Central memory CD8-positive, alpha-beta T cell (primary cell): ENCODE measurements around the gene ZFHX3.

Experiments
- ATAC-seq: fragments of 150-1000 bp; cut with Tn5 transposase; replicated peaks from 2 replicates; pipeline ENCODE4 v1.10.0; 2022; ENCODE audit warnings: mild to moderate bottlenecking, moderate FRiP score, moderate number of reproducible peaks; ENCODE audit not compliant: poor library complexity, severe bottlenecking; ENCODE audit errors: extremely low read depth
- DNase-seq, 2 donors: peaks; one replicate each; pipeline ENCODE4 v3.0.0; 2021; ENCODE audit warnings: low spot score in 2 of 2
- H3K27ac Mint-ChIP-seq: one replicate; pipeline ENCODE4 v1.8.0; 2022; ENCODE audit warnings: low read depth, mild to moderate bottlenecking, moderate library complexity, mixed read lengths
- H3K27me3 Mint-ChIP-seq: one replicate; pipeline ENCODE4 v1.8.0; 2022; ENCODE audit warnings: mixed read lengths
- H3K36me3 Mint-ChIP-seq: one replicate; pipeline ENCODE4 v1.8.0; 2022; ENCODE audit warnings: mild to moderate bottlenecking, moderate library complexity, mixed read lengths; ENCODE audit not compliant: insufficient read depth
- H3K4me1 Mint-ChIP-seq: one replicate; pipeline ENCODE4 v1.8.0; 2022; ENCODE audit warnings: mixed read lengths
- H3K4me3 Mint-ChIP-seq: one replicate; pipeline ENCODE4 v1.8.0; 2022; ENCODE audit warnings: mild to moderate bottlenecking, moderate library complexity, mixed read lengths
- H3K9me3 Mint-ChIP-seq: one replicate; pipeline ENCODE4 v1.8.0; 2022; ENCODE audit warnings: mixed read lengths

Gene ZFHX3

GRCh38 chr16:72744076-72744793 is 303.7 kb downstream of the ZFHX3 start:
- DNase-seq = no peak
- Mint-ChIP-seq H3K27ac (no peak overlapping the region), H3K4me1 (no peaks in the 10 kb centered on the region), H3K27me3 (no peaks in the 10 kb centered on the region), H3K9me3 (no peaks in the 10 kb centered on the region), H3K36me3 (no peaks in the 10 kb centered on the region), H3K4me3 (no peak overlapping the region)
- ATAC-seq = no peak

- Mint-ChIP-seq H3K27ac (no peak overlapping the region), H3K27me3 (no peaks in the 10 kb centered on the region), H3K4me3 (no peak overlapping the region), H3K9me3 (no peaks in the 10 kb centered on the region), H3K36me3 (no peaks in the 10 kb centered on the region), H3K4me1 (no peaks in the 10 kb centered on the region)
- no peak for ATAC-seq
- no peak for DNase-seq
Measured at GRCh38 chr16:72743011-72743761, 304.7 kb downstream of the ZFHX3 start.

- no peak overlapping the region for H3K27ac Mint-ChIP-seq
- no peaks in the 10 kb centered on the region for H3K36me3 Mint-ChIP-seq
Measured at GRCh38 chr16:72740347-72740746, 307.6 kb downstream of the ZFHX3 start.

GRCh38 chr16:72739577-72739976 is 308.4 kb downstream of the ZFHX3 start:
- ATAC-seq = no peak
- Mint-ChIP-seq H3K36me3 (no peaks in the 10 kb centered on the region), H3K4me3 (no peak overlapping the region), H3K9me3 (peaks cover 7% of the 10 kb centered on the region), H3K4me1 (no peaks in the 10 kb centered on the region), H3K27me3 (peaks cover 8% of the 10 kb centered on the region), H3K27ac (no peak overlapping the region)
- no peak for DNase-seq

More at GRCh38 chr16:72740347-72740746, 307.6 kb downstream of the ZFHX3 start:
- Mint-ChIP-seq H3K4me1 (no peaks in the 10 kb centered on the region), H3K9me3 (no peaks in the 10 kb centered on the region), H3K27me3 (peaks cover under 1% of the 10 kb centered on the region), H3K4me3 (no peak overlapping the region)
- DNase-seq (no peak), ATAC-seq (no peak)

- DNase-seq (no peak), ATAC-seq (no peak)
- H3K4me3 Mint-ChIP-seq = no peak overlapping the region
- H3K36me3 Mint-ChIP-seq = no peaks in the 10 kb centered on the region
- H3K27ac Mint-ChIP-seq = no peak overlapping the region
- H3K4me1 Mint-ChIP-seq = no peaks in the 10 kb centered on the region
- H3K9me3 Mint-ChIP-seq = peaks cover 11% of the 10 kb centered on the region
- H3K27me3 Mint-ChIP-seq = peaks cover 11% of the 10 kb centered on the region
Measured at GRCh38 chr16:72736074-72736473, 311.9 kb downstream of the ZFHX3 start.
